ENCODE measurements around the gene LYG2. TPM values are rescaled to one million over a fixed set of nuclear protein-coding genes. Genes with fewer than 3 reads are reported as not detected.

Gene LYG2
- total RNA-seq, 2 experiments from 2014 or later, result not detected

Other genes with a start within 250 kb of the LYG2 start
- gene C2orf15, start 114.0 kb downstream of the LYG2 start, total RNA-seq, result 1 to 10 TPM in 1 of 2 experiments, under 1 TPM in 1; 0.72 to 1.2 TPM
- gene TSGA10, start 100.7 kb downstream of the LYG2 start, total RNA-seq, result 1 to 10 TPM; 6.6 to 8.1 TPM
- gene LIPT1, start 100.7 kb downstream of the LYG2 start, total RNA-seq, result 1 to 10 TPM; 8.5 to 9.9 TPM
- 10 to 100 TPM; 59.2 to 68.0 TPM for gene MITD1, start 74.6 kb downstream of the LYG2 start, total RNA-seq
- 10 to 100 TPM; 22.6 to 23.9 TPM for gene MRPL30, start 74.5 kb downstream of the LYG2 start, total RNA-seq
- gene LYG1, start 45.5 kb upstream of the LYG2 start, total RNA-seq, result 1 to 10 TPM; 1.3 to 1.6 TPM
- gene TXNDC9, start 80.7 kb upstream of the LYG2 start, total RNA-seq, result 10 to 100 TPM; 31.4 to 33.6 TPM
- 10 to 100 TPM; 40.2 to 47.0 TPM for gene EIF5B, start 81.7 kb upstream of the LYG2 start, total RNA-seq
- 10 to 100 TPM; 37.4 to 40.7 TPM for gene REV1, start 234.4 kb upstream of the LYG2 start, total RNA-seq